AML-193 (cell line): ENCODE results near the gene TNP1.

Experiments used
- DNase-seq, 2 experiments: peaks; one replicate each; lab custom pipeline; 2025; lab: John Stamatoyannopoulos, UW

The TNP1 gene

GRCh38 chr2:216859944-216860343, at the start of gene TNP1:
Gene TNP1, minus strand, starts transcription at chr2:216860064. Its CDS starts 30 bp downstream, at chr2:216860034.
- no peak for DNase-seq

- no peak for DNase-seq
Observed at GRCh38 chr2:216908300-216908699, 48.4 kb upstream of the TNP1 start.

GRCh38 chr2:216905649-216906329, 45.9 kb upstream of the TNP1 start:
- DNase-seq: no peak

GRCh38 chr2:216904974-216905373, 45.1 kb upstream of the TNP1 start:
- no peak for DNase-seq

- no peak for DNase-seq
Observed at GRCh38 chr2:216904554-216904953, 44.7 kb upstream of the TNP1 start.

- no peak for DNase-seq
Observed at GRCh38 chr2:216903470-216903869, 43.6 kb upstream of the TNP1 start.

- DNase-seq: no peak
Observed at GRCh38 chr2:216901273-216901672, 41.4 kb upstream of the TNP1 start.

GRCh38 chr2:216900406-216900805, 40.5 kb upstream of the TNP1 start:
- DNase-seq: no peak

- no peak for DNase-seq
Observed at GRCh38 chr2:216897561-216898203, 37.8 kb upstream of the TNP1 start.

- DNase-seq: no peak
Observed at GRCh38 chr2:216890138-216890537, 30.3 kb upstream of the TNP1 start.

- DNase-seq: no peak
Observed at GRCh38 chr2:216888887-216889622, 29.2 kb upstream of the TNP1 start.

- no peak for DNase-seq
Observed at GRCh38 chr2:216888081-216888480, 28.2 kb upstream of the TNP1 start.

- no peak for DNase-seq
Observed at GRCh38 chr2:216887138-216887537, 27.3 kb upstream of the TNP1 start.

GRCh38 chr2:216885117-216885553, 25.3 kb upstream of the TNP1 start:
- DNase-seq: no peak

- DNase-seq: no peak
Observed at GRCh38 chr2:216884347-216884746, 24.5 kb upstream of the TNP1 start.

GRCh38 chr2:216882876-216883275, 23.0 kb upstream of the TNP1 start:
- no peak for DNase-seq

- DNase-seq: no peak
Observed at GRCh38 chr2:216881411-216881810, 21.5 kb upstream of the TNP1 start.

GRCh38 chr2:216880509-216881184, 20.8 kb upstream of the TNP1 start:
- DNase-seq: no peak

- DNase-seq: no peak
Observed at GRCh38 chr2:216879727-216880508, 20.1 kb upstream of the TNP1 start.

GRCh38 chr2:216878072-216878471, 18.2 kb upstream of the TNP1 start:
- no peak for DNase-seq

GRCh38 chr2:216877085-216877484, 17.2 kb upstream of the TNP1 start:
- no peak for DNase-seq

GRCh38 chr2:216875862-216876261, 16.0 kb upstream of the TNP1 start:
- DNase-seq: no peak
